C4-2B (cell line): Measurements from ENCODE around the gene EFEMP2.

Experiments used
- CTCF ChIP-seq: fragments of 450-650 bp; conservative IDR thresholded peaks from 2 replicates; pipeline ENCODE4 v1.5.1; 2017; ENCODE audit warnings: mild to moderate bottlenecking
- ZFX ChIP-seq: fragments of 450-650 bp; IDR thresholded peaks from 2 replicates; pipeline ENCODE4 v1.6.1; 2017

- TF ChIP-seq CTCF (no peak), ZFX (no peak)
Measured at GRCh38 chr11:65870307-65870658, 2.3 kb downstream of the EFEMP2 start.
